HG03558 (cell line): ENCODE results near the gene ALDH2.
"Not testable (repeated sequence)": the region's sequence is repeated elsewhere in the genome, so short reads cannot be mapped to it uniquely, and the experiment has no call there.

Experiments
- ATAC-seq: cut with Tn5 transposase; IDR thresholded peaks from one replicate; pipeline ENCODE4 v1.9.1; 2021; ENCODE audit warnings: moderate number of reproducible peaks; ENCODE audit not compliant: unreplicated experiment; ENCODE audit errors: extremely low read depth

The ALDH2 gene

GRCh38 chr12:111781085-111781658 lies 14.4 kb downstream of the ALDH2 start:
- no peak for ATAC-seq

DNA sequence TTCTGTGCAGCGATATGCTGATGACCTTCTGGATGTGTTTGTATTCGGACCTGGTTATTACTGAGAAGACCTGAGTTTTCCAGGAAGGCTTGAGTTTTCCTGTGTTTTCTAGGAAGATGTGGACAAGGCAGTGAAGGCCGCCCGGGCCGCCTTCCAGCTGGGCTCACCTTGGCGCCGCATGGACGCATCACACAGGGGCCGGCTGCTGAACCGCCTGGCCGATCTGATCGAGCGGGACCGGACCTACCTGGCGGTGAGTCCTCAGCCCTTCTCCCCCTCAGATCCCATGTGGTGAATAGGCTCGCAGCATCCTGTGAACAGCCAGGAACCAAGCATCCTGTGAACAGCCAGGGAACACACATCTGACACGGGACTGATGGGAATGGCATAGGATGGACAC lies 16.3 kb downstream of the ALDH2 start:
- ATAC-seq: no peak

DNA sequence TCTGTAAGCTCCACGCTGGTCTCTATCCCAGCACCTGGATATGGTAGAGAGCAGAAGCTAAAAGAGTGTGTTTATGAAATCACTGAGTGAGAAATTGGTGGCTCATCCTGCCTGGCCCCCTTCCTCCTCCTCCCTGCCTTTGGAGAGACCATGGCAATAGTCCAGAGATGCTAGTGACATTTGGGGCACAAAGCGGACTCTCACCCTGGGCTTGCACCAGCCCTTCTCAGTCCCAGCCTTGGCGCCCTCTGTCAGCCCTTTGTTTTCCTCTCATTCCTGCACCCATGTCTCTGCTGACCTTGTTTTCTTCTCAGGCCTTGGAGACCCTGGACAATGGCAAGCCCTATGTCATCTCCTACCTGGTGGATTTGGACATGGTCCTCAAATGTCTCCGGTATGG lies 18.2 kb downstream of the ALDH2 start:
- no peak for ATAC-seq

DNA sequence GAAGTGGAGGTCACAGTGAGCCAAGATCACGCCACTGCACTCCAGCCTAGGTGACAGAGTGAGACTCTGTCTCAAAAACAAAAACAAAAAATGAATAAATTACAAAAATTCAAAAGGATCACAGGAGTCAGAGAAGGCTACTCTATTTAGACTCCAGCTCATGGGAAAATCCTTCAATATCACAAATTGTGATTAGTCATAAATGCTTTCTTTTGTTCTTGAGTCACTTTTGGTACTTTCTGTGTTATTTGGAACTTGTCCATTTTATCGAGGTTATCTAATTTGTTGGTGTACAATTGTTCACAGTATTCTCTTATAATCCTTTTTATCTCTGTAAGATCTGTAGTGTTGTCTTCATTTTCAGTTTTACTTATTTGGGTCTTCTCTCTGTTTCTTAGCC lies 18.9 kb downstream of the ALDH2 start:
- no peak for ATAC-seq

DNA sequence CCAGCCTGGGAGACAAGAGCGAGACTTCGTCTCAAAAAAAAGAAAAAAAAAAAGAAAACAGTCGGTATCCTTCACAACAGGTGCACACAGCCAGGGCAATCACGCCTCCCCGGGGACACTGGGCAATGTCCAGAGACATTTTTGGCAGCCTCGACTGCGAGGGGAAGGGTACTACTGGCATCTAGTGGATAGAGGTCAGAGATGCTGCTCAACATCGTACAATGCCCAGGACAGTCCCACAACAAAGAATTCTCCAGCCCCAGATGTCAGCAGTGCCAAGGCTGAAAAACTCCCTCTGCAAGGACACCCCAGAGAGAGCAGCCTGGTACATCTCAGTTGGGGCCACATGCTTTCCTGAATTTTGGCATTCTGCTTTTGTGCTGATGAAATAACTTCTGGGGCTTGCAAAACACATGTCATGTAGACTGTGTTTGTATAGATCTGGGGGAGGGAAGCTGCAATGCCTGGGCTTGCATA lies 21.5 kb downstream of the ALDH2 start:
- no peak for ATAC-seq

DNA sequence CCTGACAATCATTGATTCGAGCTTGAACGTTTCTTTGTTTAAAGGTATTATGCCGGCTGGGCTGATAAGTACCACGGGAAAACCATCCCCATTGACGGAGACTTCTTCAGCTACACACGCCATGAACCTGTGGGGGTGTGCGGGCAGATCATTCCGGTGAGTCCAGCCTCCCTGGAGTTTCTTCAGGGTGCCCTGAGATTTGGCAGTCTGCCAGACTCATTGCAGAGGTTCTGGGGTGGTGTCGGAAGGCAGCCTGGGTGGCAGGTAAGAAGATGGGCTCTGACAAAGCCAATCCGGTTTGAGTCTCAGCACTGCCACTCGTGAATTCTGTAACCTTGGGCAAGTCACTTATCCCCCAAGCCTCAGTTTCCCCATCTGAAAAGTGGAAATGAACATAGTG lies 23.0 kb downstream of the ALDH2 start:
- no peak for ATAC-seq

DNA sequence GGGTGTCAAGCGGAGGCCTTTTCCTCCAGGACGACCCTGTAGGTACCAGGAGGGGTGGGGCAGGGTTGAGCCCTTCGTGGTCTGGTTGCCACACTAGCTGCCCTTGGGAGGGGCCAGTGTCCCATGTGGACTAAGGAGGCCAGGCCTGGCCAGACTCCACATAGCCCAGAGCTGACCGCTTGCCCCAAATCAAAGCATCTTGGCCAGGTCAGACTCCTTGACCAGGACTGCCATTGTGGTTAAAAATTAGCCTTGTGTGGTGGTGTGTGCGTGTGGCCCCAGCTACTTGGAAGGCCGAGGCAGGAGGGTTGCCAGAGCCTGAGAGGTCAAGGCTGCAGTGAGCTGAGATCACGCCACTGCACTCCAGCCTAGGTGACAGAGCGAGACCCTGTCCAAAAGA lies 24.8 kb downstream of the ALDH2 start:
- no peak for ATAC-seq

- no peak for ATAC-seq
These were observed 25.6 kb downstream of the ALDH2 start for GRCh38 chr12:111792155-111792855.

GRCh38 chr12:111792856-111793235 lies 26.1 kb downstream of the ALDH2 start:
- no peak for ATAC-seq

DNA sequence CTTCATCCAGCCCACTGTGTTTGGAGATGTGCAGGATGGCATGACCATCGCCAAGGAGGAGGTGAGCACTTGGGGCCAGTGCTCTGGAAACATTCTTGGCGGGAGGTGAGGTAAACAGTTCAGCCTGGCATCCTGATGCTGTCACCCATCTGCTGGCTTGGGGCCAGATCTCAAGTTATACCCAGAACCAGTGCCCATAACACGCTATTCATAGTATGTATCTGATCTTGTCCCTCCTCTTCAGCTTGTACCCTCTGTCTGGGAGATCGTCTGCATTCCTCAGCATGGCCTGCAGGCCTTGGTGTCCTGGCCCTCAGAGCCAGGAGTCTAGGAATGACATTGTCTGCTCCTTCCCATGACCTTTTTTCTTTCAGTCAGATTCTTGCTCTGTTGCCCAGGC lies 31.4 kb downstream of the ALDH2 start:
- ATAC-seq: no peak

DNA sequence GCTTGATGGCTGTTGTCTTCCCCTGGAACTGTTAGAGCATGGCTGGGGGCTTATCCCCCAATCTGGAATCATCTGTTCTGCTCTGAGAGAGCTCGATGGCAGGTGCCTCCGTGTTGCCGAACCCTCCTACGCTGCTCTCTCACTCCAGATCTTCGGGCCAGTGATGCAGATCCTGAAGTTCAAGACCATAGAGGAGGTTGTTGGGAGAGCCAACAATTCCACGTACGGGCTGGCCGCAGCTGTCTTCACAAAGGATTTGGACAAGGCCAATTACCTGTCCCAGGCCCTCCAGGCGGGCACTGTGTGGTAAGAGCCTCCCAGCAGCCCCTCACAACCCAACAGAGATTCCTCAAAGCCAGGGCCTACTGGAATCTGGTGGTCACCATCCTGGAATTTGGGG lies 33.0 kb downstream of the ALDH2 start:
- no peak for ATAC-seq

DNA sequence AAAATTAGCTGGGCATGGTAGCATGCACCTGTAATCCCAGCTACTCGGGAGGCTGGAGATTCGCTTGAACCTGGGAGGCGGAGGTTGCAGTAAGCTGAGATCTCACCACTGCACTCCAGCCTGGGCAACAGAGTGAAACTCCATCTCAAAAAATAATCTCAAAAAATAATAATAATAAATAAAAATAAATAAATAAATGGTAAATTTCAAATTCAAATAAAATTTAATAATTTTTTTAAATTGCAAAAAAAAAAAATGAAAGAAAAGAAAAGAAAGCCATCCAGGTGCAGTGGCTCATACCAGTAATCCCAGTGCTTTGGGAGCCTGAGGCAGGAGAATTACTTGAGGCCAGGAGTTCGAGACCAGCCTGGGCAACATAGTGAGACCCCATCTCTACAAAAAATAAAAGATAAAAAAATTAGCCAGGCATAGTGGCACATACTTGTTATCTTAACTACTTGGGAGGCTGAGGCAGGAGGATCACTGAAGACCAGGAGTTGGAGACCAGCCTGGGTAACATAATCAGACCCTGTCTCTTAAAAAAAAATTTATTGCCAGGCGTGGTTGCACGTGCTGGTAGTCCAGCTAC lies 36.4 kb downstream of the ALDH2 start:
- ATAC-seq: no peak

DNA sequence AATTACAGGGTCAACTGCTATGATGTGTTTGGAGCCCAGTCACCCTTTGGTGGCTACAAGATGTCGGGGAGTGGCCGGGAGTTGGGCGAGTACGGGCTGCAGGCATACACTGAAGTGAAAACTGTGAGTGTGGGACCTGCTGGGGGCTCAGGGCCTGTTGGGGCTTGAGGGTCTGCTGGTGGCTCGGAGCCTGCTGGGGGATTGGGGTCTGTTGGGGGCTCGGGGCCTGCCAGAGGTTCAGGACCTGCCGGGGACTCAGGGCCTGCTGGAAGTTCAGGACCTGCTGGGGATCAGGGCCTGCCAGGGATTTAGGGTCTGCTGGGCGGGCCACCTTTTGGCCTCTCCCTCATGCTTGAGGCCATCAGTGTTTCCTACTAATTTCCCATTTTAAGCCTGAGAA lies 37.1 kb downstream of the ALDH2 start:
- ATAC-seq: no peak

GRCh38 chr12:111806304-111806703 lies 39.6 kb downstream of the ALDH2 start:
- no peak for ATAC-seq

DNA sequence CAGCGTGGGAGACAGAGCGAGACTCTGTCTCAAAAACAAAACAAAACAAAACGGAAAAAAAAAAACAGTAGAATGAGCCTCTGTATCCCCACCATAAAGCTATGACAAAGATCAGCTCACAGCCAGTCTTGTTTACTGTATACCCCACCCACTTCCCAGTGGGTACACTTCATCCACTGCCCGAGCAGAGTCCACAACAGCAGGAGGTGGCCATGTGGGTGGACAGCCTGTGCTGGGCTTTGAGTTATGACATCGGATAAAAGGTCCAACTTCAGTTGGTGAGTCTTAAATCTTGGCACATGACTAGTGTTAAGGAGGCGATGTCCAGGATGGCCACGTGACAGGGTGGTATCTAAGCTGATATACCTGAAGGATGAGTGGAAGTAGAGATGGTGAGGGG lies 40.5 kb downstream of the ALDH2 start:
- ATAC-seq: no peak

DNA sequence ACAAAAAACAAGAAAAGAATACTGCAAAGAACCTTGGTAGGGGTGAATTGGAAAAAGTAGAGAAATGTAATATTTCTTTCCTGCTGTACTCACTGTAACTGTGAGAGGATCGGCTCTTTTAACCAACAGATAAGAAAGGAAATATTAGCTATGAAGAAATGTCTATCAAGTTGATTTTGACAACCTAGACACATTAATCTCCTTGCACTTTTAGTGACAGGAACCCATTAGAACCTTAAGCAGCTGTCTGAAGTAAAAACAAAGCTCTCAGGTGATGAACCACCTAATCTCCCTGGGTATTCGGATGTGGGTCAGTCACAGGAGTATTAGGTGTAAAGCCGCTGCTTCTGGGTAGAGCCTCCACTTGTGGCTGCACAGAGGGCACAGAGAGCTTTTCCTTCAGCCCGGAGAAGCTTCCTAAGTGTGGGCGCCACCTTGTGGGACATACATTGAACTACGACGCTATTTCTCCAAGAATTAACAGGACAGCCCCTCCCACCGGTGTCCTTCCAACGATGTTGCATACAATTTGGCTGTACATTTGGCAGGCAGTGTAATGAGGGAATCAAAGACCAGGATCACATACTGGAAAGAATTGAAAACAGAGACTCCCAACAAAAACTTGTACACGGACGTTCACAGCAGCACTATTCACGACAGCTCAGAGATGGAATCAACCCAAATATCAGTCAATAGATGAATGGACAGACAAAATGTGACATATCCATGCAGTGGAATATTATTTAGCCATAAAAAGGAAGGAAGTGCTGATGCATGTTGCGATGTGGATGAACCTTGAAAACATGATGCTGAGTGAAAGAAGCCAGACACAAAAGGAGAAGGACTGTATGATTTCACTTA lies 46.4 kb downstream of the ALDH2 start:
- no peak for ATAC-seq

GRCh38 chr12:111816065-111816615 lies 49.4 kb downstream of the ALDH2 start:
- no peak for ATAC-seq

DNA sequence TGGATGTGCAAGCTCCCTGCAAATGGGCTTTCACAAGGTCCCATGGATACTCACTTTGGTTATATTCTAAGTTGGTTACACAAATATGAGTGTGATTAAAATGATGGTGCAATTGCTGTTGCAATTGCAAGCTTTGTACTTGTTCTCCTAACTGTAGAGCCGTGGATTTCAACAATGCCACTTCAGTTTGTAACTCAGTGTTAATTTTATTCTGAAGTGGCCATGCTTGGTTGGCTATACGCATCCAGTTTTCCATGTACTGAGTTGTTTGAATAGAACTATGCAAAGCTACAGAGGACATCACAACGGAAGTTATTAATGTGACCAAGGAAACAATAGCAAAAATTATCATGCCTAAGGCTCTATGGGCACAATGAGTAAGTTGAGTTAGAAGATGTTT lies 50.2 kb downstream of the ALDH2 start:
- not testable (repeated sequence) for ATAC-seq

GRCh38 chr12:111818340-111818739 lies 51.6 kb downstream of the ALDH2 start:
- no peak for ATAC-seq
